GM19240 (cell line): ENCODE measurements around the gene SLC5A9.
"Not testable (repeated sequence)": the region's sequence is repeated elsewhere in the genome, so short reads cannot be mapped to it uniquely, and the experiment has no call there.

Experiments used
- DNase-seq: peaks from one replicate; pipeline ENCODE4 v3.0.0; 2011; ENCODE audit warnings: low spot score; ENCODE audit not compliant: insufficient read length

Gene SLC5A9

DNA sequence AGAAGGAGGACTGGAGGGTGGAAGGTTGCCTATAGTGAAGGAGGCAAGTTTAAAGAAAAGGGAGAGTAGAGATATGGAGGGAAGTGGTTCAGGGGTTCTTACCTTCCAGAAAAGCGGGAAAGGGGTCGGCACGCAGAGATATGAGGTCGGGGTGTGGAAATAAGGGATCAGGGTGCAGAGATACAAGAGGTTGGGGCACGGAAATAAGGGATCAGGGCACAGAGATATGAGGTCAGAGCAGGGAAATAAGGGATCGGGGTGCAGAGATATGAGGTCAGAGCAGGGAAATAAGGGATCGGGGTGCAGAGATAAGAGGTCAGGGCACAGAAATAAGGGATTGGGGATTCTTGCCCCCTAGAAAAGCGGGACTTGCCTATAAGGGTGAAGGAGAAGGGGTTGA, 9.1 kb upstream of the SLC5A9 start:
- not testable (repeated sequence) for DNase-seq

DNA sequence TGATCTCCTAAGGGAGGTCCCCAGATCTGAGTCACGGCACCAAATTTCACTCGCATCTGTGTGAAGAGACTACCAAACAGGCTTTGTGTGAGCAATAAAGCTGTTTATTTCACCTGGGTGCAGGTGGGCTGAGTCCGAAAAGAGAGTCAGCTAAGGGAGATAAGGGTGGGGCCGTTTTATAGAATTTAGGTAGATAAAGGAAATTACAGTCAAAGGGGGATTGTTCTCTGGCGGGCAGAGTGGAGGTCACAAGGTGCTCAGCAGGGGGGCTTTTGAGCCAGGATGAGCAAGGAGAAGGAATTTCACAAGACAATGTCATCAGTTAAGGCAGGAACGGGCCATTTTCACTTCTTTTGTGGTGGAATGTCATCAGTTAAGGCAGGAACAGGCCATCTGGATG, 8.2 kb upstream of the SLC5A9 start:
- DNase-seq: not testable (repeated sequence)

DNA sequence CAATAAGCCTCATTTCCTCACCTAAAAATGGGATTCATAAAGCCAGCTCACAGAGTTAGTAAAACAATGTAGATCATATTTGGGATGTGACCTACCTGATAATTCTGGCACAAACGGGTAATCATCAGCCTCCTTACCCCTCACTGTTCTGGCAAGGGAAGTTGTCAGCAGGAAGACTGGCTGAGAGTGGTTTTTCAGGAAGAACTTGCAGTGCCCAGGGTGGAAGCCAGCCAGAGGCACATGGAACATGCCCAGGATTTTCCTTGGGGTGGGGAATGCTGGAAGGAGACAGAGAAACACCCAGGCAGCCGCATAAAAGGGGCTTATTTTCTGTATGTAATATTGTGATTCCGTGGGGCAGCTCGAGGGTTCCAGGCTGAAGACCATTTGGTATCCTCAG, 7.7 kb upstream of the SLC5A9 start:
- no peak for DNase-seq

- no peak for DNase-seq
These were observed 7.3 kb upstream of the SLC5A9 start for GRCh38 chr1:48215222-48215621.

DNA sequence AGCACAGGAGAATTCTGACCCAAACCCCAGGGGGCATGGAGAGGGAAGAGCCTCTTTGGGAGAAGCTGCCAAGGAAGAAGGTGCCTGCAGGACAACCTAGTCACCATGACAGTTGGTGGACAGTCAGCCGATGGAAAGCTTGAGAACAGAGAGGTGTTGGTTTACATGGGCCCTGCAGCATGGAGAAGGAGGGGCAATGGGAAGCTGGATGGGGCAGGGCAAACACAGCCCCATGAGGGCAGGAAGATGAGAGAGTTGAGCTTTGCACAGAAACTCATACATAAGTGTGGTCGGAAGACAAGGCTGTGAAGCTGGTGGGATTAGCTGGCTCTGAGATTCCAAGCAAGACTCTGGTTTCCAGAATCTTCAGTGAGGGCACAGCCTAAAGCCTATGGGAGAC, 6.6 kb upstream of the SLC5A9 start:
- no peak for DNase-seq

DNA sequence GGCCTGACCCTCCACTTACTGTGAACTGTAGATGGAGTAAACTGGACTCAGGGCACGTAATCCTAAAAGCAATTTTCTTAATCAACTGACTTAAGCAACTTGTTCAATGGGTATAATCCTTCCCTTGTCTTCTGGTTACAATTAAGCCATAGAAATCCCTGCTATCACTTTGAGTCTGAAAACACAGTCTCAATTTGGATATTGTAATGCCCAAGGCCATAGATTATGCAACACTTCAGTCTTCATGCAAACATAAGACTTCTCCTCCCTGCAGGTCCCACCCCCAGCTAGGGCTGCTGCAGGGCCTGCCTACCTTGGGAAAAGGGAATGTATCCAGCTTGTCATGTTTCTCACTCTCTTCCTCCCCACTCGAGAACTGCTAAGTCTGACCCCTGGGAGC, 6.2 kb upstream of the SLC5A9 start:
- no peak for DNase-seq

DNA sequence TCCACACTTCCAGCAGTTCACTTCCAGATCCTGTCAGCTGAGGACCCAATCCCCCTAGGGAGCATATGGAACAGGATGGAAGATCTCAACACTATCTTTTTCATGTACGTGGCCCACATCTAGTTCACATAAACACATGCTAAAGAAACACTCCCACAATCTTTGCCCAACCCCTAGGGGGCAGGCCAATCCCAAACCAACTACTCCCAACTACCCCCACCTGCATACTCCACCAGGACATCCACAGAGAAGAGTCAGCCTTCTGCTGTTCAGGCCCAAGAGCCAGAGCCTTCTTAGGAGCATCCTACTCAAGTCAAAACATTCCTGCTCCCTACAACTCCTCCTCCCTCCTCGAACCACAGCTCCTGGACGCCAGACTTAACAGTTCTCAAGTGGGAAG, 5.6 kb upstream of the SLC5A9 start:
- DNase-seq: no peak

DNA sequence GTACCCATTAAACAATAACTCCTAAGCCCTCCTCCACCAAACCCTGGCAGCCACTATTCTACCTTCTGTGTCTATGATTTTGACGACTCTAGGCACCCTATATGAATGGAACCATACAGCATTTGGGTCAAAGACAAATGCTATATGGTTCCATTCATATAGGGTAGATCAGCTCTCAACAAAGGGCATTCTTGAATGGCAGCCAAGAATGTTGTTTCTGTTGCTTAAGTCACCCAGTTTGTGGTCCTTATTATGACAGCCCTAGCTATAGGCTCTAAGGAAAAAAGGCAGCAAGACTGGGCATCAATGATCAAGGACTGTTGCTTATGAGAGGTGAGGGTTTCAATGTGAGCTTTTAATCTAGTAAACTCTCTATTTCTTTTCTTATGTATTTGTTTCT, 4.7 kb upstream of the SLC5A9 start:
- no peak for DNase-seq

- no peak for DNase-seq
These were observed 2.7 kb upstream of the SLC5A9 start for GRCh38 chr1:48219803-48220202.

DNA sequence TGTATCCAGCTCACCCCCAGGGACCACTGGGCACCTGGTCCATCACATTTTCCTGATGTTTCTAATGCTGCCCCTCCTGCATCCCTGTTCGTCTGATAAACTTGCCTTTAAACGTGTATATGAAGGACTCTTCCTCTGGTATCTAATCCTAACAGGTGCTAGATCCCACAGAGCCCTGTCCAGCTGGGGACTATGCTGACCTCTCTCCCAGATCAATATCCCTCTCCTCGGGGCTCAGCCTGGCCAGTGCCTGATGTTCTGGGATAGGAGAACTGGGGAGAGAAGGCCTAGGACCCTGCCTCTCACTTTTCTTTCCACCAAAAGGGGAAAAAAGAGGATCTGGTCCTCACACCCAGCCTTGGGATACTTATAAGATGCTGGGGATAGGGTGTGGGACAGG, 1.4 kb upstream of the SLC5A9 start:
- DNase-seq: no peak

- DNase-seq: no peak
These were observed 859 bp upstream of the SLC5A9 start for GRCh38 chr1:48221657-48222056.

DNA sequence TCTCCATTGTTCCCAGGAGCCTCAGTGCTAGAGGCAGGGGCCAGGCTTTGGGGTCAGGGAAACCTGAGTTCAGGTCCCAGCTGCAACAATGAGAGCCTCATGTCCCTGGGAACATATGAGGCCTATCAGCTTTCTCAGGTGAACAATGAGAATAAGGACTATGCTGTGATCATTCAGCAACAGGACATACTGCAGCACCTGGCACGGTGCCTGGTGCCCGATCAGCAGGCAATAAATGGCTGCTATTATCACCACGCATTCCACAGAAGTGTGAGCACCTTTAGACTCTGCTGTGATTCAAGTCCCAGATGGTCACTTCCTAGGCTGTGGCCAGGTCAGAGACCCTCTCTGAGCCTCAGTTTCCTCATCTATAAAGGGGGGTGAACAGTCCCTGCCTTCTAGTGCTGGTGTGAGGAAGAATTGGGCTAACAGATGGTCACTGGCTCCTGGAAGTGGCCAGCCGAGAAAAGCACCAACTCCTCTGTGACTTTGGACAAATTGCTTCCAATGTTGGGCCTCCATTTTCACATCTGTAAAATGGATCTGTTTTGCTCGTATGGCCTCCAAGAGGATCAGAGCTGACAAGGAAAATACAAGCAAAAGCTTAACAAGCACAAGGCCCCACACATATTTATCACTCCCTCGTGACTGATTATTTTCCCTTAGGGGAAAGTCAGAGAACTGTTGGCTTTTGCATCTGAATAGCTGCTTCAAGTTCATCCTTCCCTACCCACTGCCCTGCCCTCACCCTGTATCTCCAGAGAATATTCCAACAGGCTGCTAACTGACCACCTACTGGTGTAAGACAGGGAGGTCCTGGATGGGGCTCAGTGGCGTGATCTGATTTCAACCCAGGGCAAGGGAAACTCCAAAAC, 1.1 kb downstream of the SLC5A9 start:
- DNase-seq: no peak

- DNase-seq: no peak
These were observed 2.3 kb downstream of the SLC5A9 start for GRCh38 chr1:48224791-48225190.

GRCh38 chr1:48225579-48225978, 3.1 kb downstream of the SLC5A9 start:
- no peak for DNase-seq

GRCh38 chr1:48227165-48228013, 4.9 kb downstream of the SLC5A9 start:
- DNase-seq: no peak

DNA sequence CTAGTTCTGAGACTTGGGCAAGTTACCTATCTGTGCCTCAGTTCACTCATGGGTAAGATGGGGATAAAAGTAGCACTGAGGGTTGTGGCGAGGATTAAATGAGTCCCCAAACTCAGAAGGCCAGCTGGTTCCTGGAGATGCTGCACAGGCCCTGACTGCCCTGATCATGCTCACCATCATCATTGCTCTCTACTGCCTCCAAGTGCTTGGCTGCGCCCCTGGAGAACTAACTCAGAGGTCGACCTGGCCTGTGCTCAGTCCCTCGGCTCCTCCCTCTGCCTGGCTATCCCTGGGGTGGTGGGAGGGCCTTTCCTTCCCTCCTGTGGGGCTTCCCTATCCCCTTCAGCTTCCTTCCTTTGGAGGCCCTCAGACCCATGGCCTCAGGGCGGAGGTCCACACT, 5.6 kb downstream of the SLC5A9 start:
- no peak for DNase-seq

DNA sequence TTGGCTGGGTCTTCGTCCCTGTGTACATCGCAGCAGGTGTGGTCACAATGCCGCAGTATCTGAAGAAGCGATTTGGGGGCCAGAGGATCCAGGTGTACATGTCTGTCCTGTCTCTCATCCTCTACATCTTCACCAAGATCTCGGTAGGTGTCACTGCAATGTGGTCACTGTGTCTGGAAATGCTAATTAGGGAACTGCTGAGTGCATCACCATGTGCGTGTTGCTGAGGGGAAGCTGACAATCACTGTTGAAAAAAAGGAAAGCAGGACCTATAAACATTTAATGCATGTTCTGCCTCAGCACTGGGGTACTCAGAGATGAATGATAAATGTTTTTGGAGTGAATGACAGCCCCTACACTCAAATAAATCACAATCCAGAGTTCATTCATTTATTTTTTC, 6.8 kb downstream of the SLC5A9 start:
- DNase-seq: no peak

GRCh38 chr1:48230236-48230635, 7.7 kb downstream of the SLC5A9 start:
- no peak for DNase-seq

GRCh38 chr1:48232722-48233121, 10.2 kb downstream of the SLC5A9 start:
- DNase-seq: no peak

GRCh38 chr1:48233666-48234485, 11.4 kb downstream of the SLC5A9 start:
- DNase-seq: no peak

DNA sequence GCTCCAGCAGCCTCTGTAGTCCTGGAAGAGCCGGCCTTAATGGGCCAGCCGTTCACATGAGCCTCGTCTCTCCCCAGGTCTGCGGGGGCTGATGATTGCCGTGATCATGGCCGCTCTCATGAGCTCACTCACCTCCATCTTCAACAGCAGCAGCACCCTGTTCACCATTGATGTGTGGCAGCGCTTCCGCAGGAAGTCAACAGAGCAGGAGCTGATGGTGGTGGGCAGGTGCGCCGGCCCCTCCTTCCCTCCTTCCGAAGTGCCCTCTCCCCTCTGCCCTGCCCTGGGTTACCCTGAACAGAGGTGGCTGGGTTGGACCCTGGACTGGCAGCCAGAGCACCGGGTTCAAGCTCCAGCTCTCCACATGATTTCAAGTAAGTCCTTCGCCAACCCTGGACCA, 13.1 kb downstream of the SLC5A9 start:
- DNase-seq: no peak
